ENCODE data around the gene COBL. TPM values are rescaled to one million over a fixed set of nuclear protein-coding genes. Genes with fewer than 3 reads are reported as not detected.

COBL gene
- total and polyA plus RNA-seq, 2 of the 4 experiments (the other 2 are of a cell fraction): under 0.01 TPM; not detected in 1

GRCh38 chr7:51128545-51129435 is 187.8 kb downstream of the COBL start (continued):
- TF ChIP-seq ELK1 (IDR thresholded peaks at IDR 0.05; ENCODE audit: borderline replicate concordance, low read depth, low read length) (no peak), RCOR1 (IDR thresholded peaks at IDR 0.05; ENCODE audit: insufficient replicate concordance, low read length) (no peak), MAFK (IDR thresholded peaks at IDR 0.05; ENCODE audit: low read depth, low read length) (no peak), FOS (IDR thresholded peaks at IDR 0.05; ENCODE audit: low read depth, low read length) (no peak)

- Histone ChIP-seq H3K27me3 (ENCODE audit: control insufficient read depth, insufficient read depth, low read length) (peaks cover 2% of the 10 kb centered on the region; the same call in 1 of the 2 replicates), H2AFZ (replicated peaks; ENCODE audit: low read length, poor library complexity) (no peak overlapping the region), H2BK15ac (ENCODE audit: low read depth, low read length) (no peak overlapping the region), H3K14ac (replicated peaks; ENCODE audit: low read depth, low read length) (no peak overlapping the region), H2AK9ac (replicated peaks; ENCODE audit: low read depth, low read length, poor library complexity) (no peak overlapping the region), H3K36me3 (ENCODE audit: control insufficient read depth, insufficient read depth, low read length) (no peaks in the 10 kb centered on the region), H3K18ac (ENCODE audit: low read depth, low read length) (no peak overlapping the region), H3K4me2 (ENCODE audit: low read depth, low read length) (no peak overlapping the region), H3K4ac (ENCODE audit: low read depth, low read length) (no peak overlapping the region), H3K9ac (ENCODE audit: low read depth, low read length) (no peak overlapping the region), H3K23ac (ENCODE audit: low read depth, low read length) (no peak overlapping the region), H3K27ac (ENCODE audit: insufficient read depth, low read length) (no peak overlapping the region), H2BK5ac (ENCODE audit: low read depth, low read length, poor library complexity, severe bottlenecking) (no peak overlapping the region), H3K79me1 (ENCODE audit: low read depth in 1 of 2, low read length in 2 of 2) (no peaks in the 10 kb centered on the region), H4K8ac (ENCODE audit: low read depth in 2 of 2, low read length in 2 of 2) (no peak overlapping the region), H3K56ac (ENCODE audit: extremely low read depth, insufficient read depth, low read length) (no peak overlapping the region), H2BK120ac (ENCODE audit: low read depth, low read length) (no peak overlapping the region), H4K5ac (ENCODE audit: low read depth, low read length) (no peak overlapping the region), H2AK5ac (ENCODE audit: low read depth, low read length) (no peak overlapping the region), H2BK20ac (ENCODE audit: low read depth, low read length) (no peak overlapping the region), H3K4me1 (ENCODE audit: control insufficient read depth, insufficient read depth, low read length) (no peaks in the 10 kb centered on the region), H4K20me1 (ENCODE audit: insufficient read depth, low read length) (no peaks in the 10 kb centered on the region), H3K9me1 (ENCODE audit: insufficient read depth, low read length) (no peaks in the 10 kb centered on the region), H3K9me3 (ENCODE audit: control insufficient read depth, insufficient read depth, low read length) (no peaks in the 10 kb centered on the region; the same call in 1 of the 2 replicates), H4K91ac (ENCODE audit: insufficient read depth, low read depth, low read length) (no peak overlapping the region), H3K4me3 (ENCODE audit: insufficient read depth, low read depth, low read length) (no peak overlapping the region)
- DNase-seq (no peak), ATAC-seq (ENCODE audit: low read depth) (no peak)
- dilution Hi-C loops (cut with HindIII; ENCODE audit: low sequenced_read_pairs, unreplicated experiment) (no loop called here), in situ Hi-C loops (cut with MboI; ENCODE audit: low sequenced_read_pairs) (no loop called here), intact Hi-C loops (cut with micrococcal nuclease) (no loop called here)
- BruUV-seq (replicated peaks): no TSS peak
- WGBS, 2 experiments (ENCODE audit: extremely low coverage in 2 of 2, insufficient read length in 1 of 2): 100% methylated on average over 1 of the region's 3 CpGs; no CpG with 5 or more reads in 1 of the 2 experiments
- ChIA-PET POLR2A (ENCODE audit: unreplicated experiment) (no interaction called here), CTCF (interaction anchor here (0.6 kb wide), 1 partner anchor 10 kb away, joined by 5 read pairs; no protein-coding TSS in a partner anchor)
- TF ChIP-seq RFX5 (IDR thresholded peaks at IDR 0.05; ENCODE audit: low read depth, low read length) (no peak), USF2 (IDR thresholded peaks at IDR 0.05; ENCODE audit: low read depth, low read length) (no peak), SMC3 (IDR thresholded peaks at IDR 0.05; ENCODE audit: low read depth, low read length) (no peak), MAFK (IDR thresholded peaks at IDR 0.05; ENCODE audit: low read depth, low read length) (no peak), NFE2L2 (IDR thresholded peaks at IDR 0.05; ENCODE audit: low read depth, low read length) (no peak), CEBPB (IDR thresholded peaks at IDR 0.05; ENCODE audit: low read depth, low read length) (no peak), BHLHE40 (IDR thresholded peaks at IDR 0.05; ENCODE audit: low read depth, low read length) (no peak), RAD21 (IDR thresholded peaks at IDR 0.05; ENCODE audit: low read length) (no peak), CTCF (conservative IDR thresholded peaks at IDR 0.05; ENCODE audit: low read depth, low read length) (no peak), CHD1 (IDR thresholded peaks at IDR 0.05; ENCODE audit: low read depth, low read length) (no peak)
These were observed 189.0 kb downstream of the COBL start for GRCh38 chr7:51127618-51127904.

Measured in IMR-90 (cell line).